GM12878 (cell line): ENCODE results near the gene ERICH2.

ENCODE experiments used
- EP300 ChIP-seq, 2 experiments: fragments of 150-350 bp in 1 of 2; IDR thresholded peaks; 2 replicates each; pipeline ENCODE4 v1.6.1; 2011 to 2012; ENCODE audit warnings: low read depth in 2 of 2, low read length in 2 of 2, borderline replicate concordance in 1 of 2, improper control_type of control experiment in 1 of 2, inconsistent platforms in 1 of 2; ENCODE audit not compliant: control insufficient read depth in 1 of 2
- FOS ChIP-seq: IDR thresholded peaks from 3 replicates; pipeline ENCODE4 v1.6.1; 2011; ENCODE audit warnings: borderline replicate concordance; ENCODE audit not compliant: insufficient read length; ENCODE audit errors: extremely low read depth
- HDAC6 ChIP-seq: fragments of 200-600 bp; sonication (generic); IDR thresholded peaks from one replicate; pipeline ENCODE4 v1.8.0; 2017; ENCODE audit warnings: antibody characterized with exemption; ENCODE audit not compliant: unreplicated experiment
- JUND ChIP-seq: IDR thresholded peaks from 2 replicates; pipeline ENCODE4 v1.6.1; 2012; ENCODE audit warnings: low read depth, mild to moderate bottlenecking, low read length, improper control_type of control experiment, moderate library complexity
- MTA2 ChIP-seq: fragments of 450-650 bp; IDR thresholded peaks from 2 replicates; pipeline ENCODE4 v1.6.1; 2016; ENCODE audit warnings: low read depth, mild to moderate bottlenecking, moderate library complexity
- POLR2A ChIP-seq: IDR thresholded peaks from 2 replicates; pipeline ENCODE4 v1.6.1; 2011; ENCODE audit warnings: low read depth, mild to moderate bottlenecking, low read length
- POLR2AphosphoS5 ChIP-seq: IDR thresholded peaks from 2 replicates; pipeline ENCODE4 v1.6.1; 2011; ENCODE audit warnings: mild to moderate bottlenecking, low read length, inconsistent platforms
- RAD21 ChIP-seq: IDR thresholded peaks from 2 replicates; pipeline ENCODE4 v1.6.1; 2011; ENCODE audit warnings: mild to moderate bottlenecking, low read depth, low read length, moderate library complexity; ENCODE audit not compliant: insufficient read depth
- ZNF274 ChIP-seq: IDR thresholded peaks from one replicate; pipeline ENCODE4 v1.8.0; 2011; ENCODE audit not compliant: insufficient read length, insufficient read depth
- TF ChIP-seq, protein P1 (sequence below): fragments of 450-650 bp; IDR thresholded peaks from 2 replicates; pipeline ENCODE4 v1.6.1; 2016; ENCODE audit warnings: mild to moderate bottlenecking, moderate library complexity, borderline replicate concordance
- TF ChIP-seq, protein P2 (sequence below), 3 experiments: IDR thresholded peaks in 2 of 3; conservative IDR thresholded peaks in 1 of 3; 2 replicates each; pipeline ENCODE4 v1.5.1; 2011; ENCODE audit warnings: low read depth in 3 of 3, low read length in 3 of 3, mild to moderate bottlenecking in 3 of 3, control low read depth in 2 of 3, moderate library complexity in 2 of 3, inconsistent platforms in 1 of 3, mixed read lengths in 1 of 3; ENCODE audit not compliant: control insufficient read depth in 2 of 3, insufficient read depth in 1 of 3; ENCODE audit errors: extremely low read depth in 1 of 3

DNA sequence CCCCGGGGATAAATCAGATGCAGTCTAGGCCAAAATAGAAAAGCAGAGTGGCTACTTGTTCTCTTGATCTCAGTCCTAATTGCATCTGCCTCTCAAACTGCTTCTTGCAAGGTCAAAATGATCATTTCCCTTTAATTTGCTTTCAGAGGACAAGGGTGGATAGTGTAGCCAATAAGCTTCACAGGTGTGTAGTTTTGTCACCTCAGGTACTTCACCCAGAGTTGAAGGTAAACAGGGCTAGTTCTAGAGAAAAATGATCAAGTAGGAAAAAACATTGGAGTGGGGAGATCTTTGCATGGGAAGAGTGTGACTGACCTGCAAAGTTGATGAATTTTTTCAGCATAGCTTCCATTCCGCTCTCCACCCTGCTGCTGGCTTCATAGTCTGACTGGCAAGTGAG lies 8.7 kb downstream of the ERICH2 start:
- TF ChIP-seq MTA2, result no peak
- no peak for TF ChIP-seq EP300 (IDR thresholded peaks at IDR 0.05; ENCODE audit: borderline replicate concordance in 1 of 2, control insufficient read depth in 1 of 2, low read depth in 2 of 2, low read length in 2 of 2)
- TF ChIP-seq FOS, result no peak
- no peak for TF ChIP-seq ZNF274
- no peak for TF ChIP-seq HDAC6
- TF ChIP-seq POLR2A, result no peak
- TF ChIP-seq POLR2AphosphoS5, result no peak
- TF ChIP-seq, protein P1, sequence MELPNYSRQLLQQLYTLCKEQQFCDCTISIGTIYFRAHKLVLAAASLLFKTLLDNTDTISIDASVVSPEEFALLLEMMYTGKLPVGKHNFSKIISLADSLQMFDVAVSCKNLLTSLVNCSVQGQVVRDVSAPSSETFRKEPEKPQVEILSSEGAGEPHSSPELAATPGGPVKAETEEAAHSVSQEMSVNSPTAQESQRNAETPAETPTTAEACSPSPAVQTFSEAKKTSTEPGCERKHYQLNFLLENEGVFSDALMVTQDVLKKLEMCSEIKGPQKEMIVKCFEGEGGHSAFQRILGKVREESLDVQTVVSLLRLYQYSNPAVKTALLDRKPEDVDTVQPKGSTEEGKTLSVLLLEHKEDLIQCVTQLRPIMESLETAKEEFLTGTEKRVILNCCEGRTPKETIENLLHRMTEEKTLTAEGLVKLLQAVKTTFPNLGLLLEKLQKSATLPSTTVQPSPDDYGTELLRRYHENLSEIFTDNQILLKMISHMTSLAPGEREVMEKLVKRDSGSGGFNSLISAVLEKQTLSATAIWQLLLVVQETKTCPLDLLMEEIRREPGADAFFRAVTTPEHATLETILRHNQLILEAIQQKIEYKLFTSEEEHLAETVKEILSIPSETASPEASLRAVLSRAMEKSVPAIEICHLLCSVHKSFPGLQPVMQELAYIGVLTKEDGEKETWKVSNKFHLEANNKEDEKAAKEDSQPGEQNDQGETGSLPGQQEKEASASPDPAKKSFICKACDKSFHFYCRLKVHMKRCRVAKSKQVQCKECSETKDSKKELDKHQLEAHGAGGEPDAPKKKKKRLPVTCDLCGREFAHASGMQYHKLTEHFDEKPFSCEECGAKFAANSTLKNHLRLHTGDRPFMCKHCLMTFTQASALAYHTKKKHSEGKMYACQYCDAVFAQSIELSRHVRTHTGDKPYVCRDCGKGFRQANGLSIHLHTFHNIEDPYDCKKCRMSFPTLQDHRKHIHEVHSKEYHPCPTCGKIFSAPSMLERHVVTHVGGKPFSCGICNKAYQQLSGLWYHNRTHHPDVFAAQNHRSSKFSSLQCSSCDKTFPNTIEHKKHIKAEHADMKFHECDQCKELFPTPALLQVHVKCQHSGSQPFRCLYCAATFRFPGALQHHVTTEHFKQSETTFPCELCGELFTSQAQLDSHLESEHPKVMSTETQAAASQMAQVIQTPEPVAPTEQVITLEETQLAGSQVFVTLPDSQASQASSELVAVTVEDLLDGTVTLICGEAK, result no peak
- TF ChIP-seq, protein P2, sequence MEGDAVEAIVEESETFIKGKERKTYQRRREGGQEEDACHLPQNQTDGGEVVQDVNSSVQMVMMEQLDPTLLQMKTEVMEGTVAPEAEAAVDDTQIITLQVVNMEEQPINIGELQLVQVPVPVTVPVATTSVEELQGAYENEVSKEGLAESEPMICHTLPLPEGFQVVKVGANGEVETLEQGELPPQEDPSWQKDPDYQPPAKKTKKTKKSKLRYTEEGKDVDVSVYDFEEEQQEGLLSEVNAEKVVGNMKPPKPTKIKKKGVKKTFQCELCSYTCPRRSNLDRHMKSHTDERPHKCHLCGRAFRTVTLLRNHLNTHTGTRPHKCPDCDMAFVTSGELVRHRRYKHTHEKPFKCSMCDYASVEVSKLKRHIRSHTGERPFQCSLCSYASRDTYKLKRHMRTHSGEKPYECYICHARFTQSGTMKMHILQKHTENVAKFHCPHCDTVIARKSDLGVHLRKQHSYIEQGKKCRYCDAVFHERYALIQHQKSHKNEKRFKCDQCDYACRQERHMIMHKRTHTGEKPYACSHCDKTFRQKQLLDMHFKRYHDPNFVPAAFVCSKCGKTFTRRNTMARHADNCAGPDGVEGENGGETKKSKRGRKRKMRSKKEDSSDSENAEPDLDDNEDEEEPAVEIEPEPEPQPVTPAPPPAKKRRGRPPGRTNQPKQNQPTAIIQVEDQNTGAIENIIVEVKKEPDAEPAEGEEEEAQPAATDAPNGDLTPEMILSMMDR (IDR thresholded peaks at IDR 0.05 in 2 of 3, conservative IDR thresholded peaks at IDR 0.05 in 1 of 3; ENCODE audit: control insufficient read depth in 2 of 3, extremely low read depth in 1 of 3, insufficient read depth in 1 of 3, low read depth in 3 of 3, low read length in 3 of 3), result no peak
- TF ChIP-seq RAD21, result no peak
- TF ChIP-seq JUND, result no peak
